DND-41 (cell line): ENCODE results near the gene THRSP.

Source experiments
- ATAC-seq: fragments of 200-7000 bp; cut with Tn5 transposase; 3 replicates; pipeline ENCODE4 v1.9.1; 2021; ENCODE audit warnings: low read depth; ENCODE audit not compliant: insufficient read depth
- DNase-seq: peaks from one replicate; pipeline ENCODE4 v3.0.0-alpha.2; 2020
- H2AFZ ChIP-seq: 2 replicates; pipeline ENCODE4 v1.6.0; 2012; ENCODE audit warnings: low read depth, low read length
- H3K27ac ChIP-seq: 2 replicates; pipeline ENCODE4 v1.5.1; 2012; ENCODE audit warnings: low read length, inconsistent platforms
- H3K27me3 ChIP-seq: fragments of 200-600 bp; sonication (generic); 2 replicates; pipeline ENCODE4 v1.6.0; 2012; ENCODE audit warnings: low read length, mild to moderate bottlenecking, inconsistent platforms; ENCODE audit not compliant: insufficient read depth, poor library complexity
- H3K36me3 ChIP-seq: 2 replicates; pipeline ENCODE4 v1.5.1; 2012; ENCODE audit warnings: low read length, inconsistent platforms; ENCODE audit not compliant: insufficient read depth
- H3K4me1 ChIP-seq: 2 replicates; pipeline ENCODE4 v1.5.1; 2012; ENCODE audit warnings: mild to moderate bottlenecking, low read length; ENCODE audit not compliant: insufficient read depth
- H3K4me2 ChIP-seq: 2 replicates; pipeline ENCODE4 v1.6.0; 2012; ENCODE audit warnings: mild to moderate bottlenecking, moderate library complexity, low read length, inconsistent platforms; ENCODE audit not compliant: insufficient read depth
- H3K4me3 ChIP-seq, 2 experiments: fragments of 200-600 bp in 1 of 2; shearing (Covaris generic) in 1 of 2; 2 replicates each; pipeline ENCODE4 v1.5.1; 2012 to 2016; ENCODE audit warnings: inconsistent platforms in 2 of 2, low read length in 2 of 2, mild to moderate bottlenecking in 2 of 2, low read depth in 1 of 2, moderate library complexity in 1 of 2
- H3K79me2 ChIP-seq: 2 replicates; pipeline ENCODE4 v1.6.0; 2012; ENCODE audit warnings: low read length, inconsistent platforms; ENCODE audit not compliant: insufficient read depth
- H3K9ac ChIP-seq: 2 replicates; pipeline ENCODE4 v1.6.0; 2012; ENCODE audit warnings: low read depth, mild to moderate bottlenecking, inconsistent platforms, low read length, moderate library complexity
- H3K9me3 ChIP-seq: 2 replicates; pipeline ENCODE4 v1.5.1; 2012; ENCODE audit warnings: low read length, moderate library complexity, mild to moderate bottlenecking, inconsistent platforms; ENCODE audit not compliant: insufficient read depth, severe bottlenecking
- H4K20me1 ChIP-seq: 2 replicates; pipeline ENCODE4 v1.6.0; 2012; ENCODE audit warnings: low read length; ENCODE audit not compliant: insufficient read depth
- EZH2 ChIP-seq: IDR thresholded peaks from 3 replicates; pipeline ENCODE4 v1.6.1; 2012; ENCODE audit warnings: borderline replicate concordance, low read depth, mild to moderate bottlenecking, moderate library complexity, low read length, inconsistent platforms; ENCODE audit not compliant: severe bottlenecking
- TF ChIP-seq, protein P1 (sequence below): IDR thresholded peaks from 2 replicates; pipeline ENCODE4 v1.5.1; 2012; ENCODE audit warnings: borderline replicate concordance, low read length, moderate library complexity, mild to moderate bottlenecking; ENCODE audit not compliant: poor library complexity, severe bottlenecking; ENCODE audit errors: extremely low read depth

Gene THRSP

DNA sequence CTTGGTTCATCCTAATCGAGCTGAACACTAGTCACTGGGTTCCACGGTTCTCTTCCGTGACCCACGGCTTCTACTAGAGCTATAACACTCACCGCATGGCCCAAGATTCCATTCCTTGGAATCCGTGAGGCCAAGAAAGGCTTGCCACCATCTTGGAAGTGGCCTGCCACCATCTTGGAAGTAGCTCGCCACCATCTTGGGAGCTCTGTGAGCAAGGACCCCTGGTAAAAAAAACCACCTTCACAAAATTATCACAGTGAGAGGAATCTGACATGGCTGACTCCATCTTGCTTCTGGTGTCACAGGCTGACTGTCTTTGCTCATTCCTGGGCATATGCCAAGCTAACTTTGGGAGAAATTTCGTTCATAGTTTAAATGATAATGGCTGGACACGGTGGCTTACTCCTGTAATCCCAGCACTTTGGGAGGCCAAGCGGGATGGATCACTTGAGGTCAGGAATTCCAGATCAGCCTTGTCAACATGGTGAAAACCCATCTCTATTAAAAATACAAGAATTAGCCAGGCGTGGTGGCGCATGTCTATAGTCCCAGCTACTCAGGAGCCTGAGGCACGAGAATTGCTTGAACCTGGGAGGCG lies 21.7 kb upstream of the THRSP start:
- H3K27ac ChIP-seq = no peak overlapping the region
- H3K36me3 ChIP-seq = no peaks in the 10 kb centered on the region
- H3K79me2 ChIP-seq = no peaks in the 10 kb centered on the region
- H3K27me3 ChIP-seq = no peaks in the 10 kb centered on the region
- no peak overlapping the region for H3K4me2 ChIP-seq
- no peak overlapping the region for H3K9ac ChIP-seq
- TF ChIP-seq EZH2 = no peak
- TF ChIP-seq, protein P1, sequence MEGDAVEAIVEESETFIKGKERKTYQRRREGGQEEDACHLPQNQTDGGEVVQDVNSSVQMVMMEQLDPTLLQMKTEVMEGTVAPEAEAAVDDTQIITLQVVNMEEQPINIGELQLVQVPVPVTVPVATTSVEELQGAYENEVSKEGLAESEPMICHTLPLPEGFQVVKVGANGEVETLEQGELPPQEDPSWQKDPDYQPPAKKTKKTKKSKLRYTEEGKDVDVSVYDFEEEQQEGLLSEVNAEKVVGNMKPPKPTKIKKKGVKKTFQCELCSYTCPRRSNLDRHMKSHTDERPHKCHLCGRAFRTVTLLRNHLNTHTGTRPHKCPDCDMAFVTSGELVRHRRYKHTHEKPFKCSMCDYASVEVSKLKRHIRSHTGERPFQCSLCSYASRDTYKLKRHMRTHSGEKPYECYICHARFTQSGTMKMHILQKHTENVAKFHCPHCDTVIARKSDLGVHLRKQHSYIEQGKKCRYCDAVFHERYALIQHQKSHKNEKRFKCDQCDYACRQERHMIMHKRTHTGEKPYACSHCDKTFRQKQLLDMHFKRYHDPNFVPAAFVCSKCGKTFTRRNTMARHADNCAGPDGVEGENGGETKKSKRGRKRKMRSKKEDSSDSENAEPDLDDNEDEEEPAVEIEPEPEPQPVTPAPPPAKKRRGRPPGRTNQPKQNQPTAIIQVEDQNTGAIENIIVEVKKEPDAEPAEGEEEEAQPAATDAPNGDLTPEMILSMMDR = no peak
- H2AFZ ChIP-seq = no peak overlapping the region
- no peak for ATAC-seq
- H3K9me3 ChIP-seq = no peaks in the 10 kb centered on the region
- H4K20me1 ChIP-seq = no peaks in the 10 kb centered on the region
- no peak overlapping the region for H3K4me3 ChIP-seq
- DNase-seq = no peak
- peaks cover 22% of the 10 kb centered on the region for H3K4me1 ChIP-seq

DNA sequence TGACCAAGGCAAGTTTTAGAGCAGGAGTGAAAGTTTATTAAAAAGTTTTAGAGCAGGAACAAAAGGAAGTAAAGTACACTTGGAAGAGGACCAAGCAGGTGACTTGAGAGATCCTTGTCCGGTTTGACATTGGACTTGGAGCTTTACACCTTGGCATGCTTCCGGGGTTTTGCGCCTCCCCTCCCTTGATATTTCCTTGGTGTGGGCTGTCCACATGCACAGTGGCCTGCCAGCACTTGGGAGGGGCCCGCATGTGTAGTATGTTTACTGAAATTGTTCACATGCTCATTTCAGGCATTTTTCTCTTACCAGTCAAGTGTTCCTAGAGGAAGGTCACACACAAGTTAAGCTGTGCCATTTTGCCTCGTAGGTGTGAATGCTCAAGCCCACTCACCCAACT lies 19.0 kb upstream of the THRSP start:
- ATAC-seq = no peak
- no peak for TF ChIP-seq EZH2
- TF ChIP-seq, protein P1 = no peak

DNA sequence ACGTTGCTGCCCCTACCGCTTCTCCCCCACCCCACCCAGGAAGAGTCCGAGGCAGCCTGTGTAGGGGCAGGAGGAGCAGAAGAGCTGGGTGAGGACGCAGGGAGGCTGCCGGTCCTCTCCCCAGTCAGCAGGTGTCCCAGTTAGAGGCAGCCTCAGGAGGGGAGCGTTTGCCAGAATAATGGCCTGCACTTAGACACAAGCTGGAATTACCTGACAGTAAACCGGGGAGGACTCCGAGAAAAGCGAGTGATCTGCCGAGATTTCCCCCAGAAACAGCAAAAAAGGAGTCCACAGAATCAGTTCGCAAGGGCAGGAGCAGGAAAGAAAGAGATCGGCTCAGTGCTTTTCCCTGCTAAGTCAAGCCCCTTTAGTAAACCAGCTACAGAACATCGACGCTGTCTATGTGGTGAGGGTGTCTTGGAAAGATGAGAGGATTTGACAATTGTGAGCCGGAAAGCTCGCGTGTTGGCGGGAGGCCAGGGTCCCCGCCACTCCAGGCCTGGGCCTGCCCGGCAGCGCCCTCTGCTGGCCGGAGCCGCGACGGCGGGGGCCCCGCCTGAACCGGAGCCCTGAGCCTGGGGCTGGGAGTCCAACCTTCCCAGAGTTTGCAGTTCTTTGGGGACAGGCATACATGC lies 17.7 kb upstream of the THRSP start:
- Histone ChIP-seq H3K27me3 (no peaks in the 10 kb centered on the region), H3K4me2 (peak overlapping the region; percentile 64), H3K4me3 (peak overlapping the region in 1 of 2 experiments; percentile 46; a peak in 2 of 4 replicates), H3K79me2 (no peaks in the 10 kb centered on the region), H3K36me3 (no peaks in the 10 kb centered on the region), H3K27ac (0 out of 2 replicates have a peak overlapping the region, but pooled peaks have one; percentile 1), H3K9me3 (no peaks in the 10 kb centered on the region), H3K9ac (peak overlapping the region; percentile 30), H3K4me1 (peaks cover 13% of the 10 kb centered on the region), H2AFZ (peak overlapping the region; percentile 65), H4K20me1 (no peaks in the 10 kb centered on the region)
- TF ChIP-seq, protein P1 = peak; percentile 99
- no peak for TF ChIP-seq EZH2
- DNase-seq (peak; percentile 84), ATAC-seq (peak; percentile 98)

More for the DNA sequence above, 19.0 kb upstream of the THRSP start:
- no peak overlapping the region for H3K4me2 ChIP-seq
- H3K9me3 ChIP-seq = no peaks in the 10 kb centered on the region
- H3K27ac ChIP-seq = no peak overlapping the region
- H3K36me3 ChIP-seq = no peaks in the 10 kb centered on the region
- H3K4me3 ChIP-seq = no peak overlapping the region
- H3K79me2 ChIP-seq = no peaks in the 10 kb centered on the region
- H3K9ac ChIP-seq = no peak overlapping the region
- no peak overlapping the region for H2AFZ ChIP-seq
- no peaks in the 10 kb centered on the region for H4K20me1 ChIP-seq
- peaks cover 19% of the 10 kb centered on the region for H3K4me1 ChIP-seq
- H3K27me3 ChIP-seq = no peaks in the 10 kb centered on the region
- no peak for DNase-seq
